ENCODE data around the gene AMN.
"Not testable (repeated sequence)": the region's sequence is repeated elsewhere in the genome, so short reads cannot be mapped to it uniquely, and the experiment has no call there.

AMN gene

GRCh38 chr14:102923925-102924486, 1.5 kb downstream of the AMN start:
- H3K36me3 Mint-ChIP-seq (ENCODE audit: low read depth), result no peaks in the 10 kb centered on the region
- no peak for DNase-seq
- no peak overlapping the region for H3K27ac Mint-ChIP-seq
- peaks cover 38% of the 10 kb centered on the region for H3K27me3 Mint-ChIP-seq (ENCODE audit: low read depth, poor library complexity)
- no peaks in the 10 kb centered on the region for H3K4me1 Mint-ChIP-seq
- no peaks in the 10 kb centered on the region for H3K9me3 Mint-ChIP-seq
- H3K4me3 Mint-ChIP-seq, result no peak overlapping the region
- TF ChIP-seq, protein P1, sequence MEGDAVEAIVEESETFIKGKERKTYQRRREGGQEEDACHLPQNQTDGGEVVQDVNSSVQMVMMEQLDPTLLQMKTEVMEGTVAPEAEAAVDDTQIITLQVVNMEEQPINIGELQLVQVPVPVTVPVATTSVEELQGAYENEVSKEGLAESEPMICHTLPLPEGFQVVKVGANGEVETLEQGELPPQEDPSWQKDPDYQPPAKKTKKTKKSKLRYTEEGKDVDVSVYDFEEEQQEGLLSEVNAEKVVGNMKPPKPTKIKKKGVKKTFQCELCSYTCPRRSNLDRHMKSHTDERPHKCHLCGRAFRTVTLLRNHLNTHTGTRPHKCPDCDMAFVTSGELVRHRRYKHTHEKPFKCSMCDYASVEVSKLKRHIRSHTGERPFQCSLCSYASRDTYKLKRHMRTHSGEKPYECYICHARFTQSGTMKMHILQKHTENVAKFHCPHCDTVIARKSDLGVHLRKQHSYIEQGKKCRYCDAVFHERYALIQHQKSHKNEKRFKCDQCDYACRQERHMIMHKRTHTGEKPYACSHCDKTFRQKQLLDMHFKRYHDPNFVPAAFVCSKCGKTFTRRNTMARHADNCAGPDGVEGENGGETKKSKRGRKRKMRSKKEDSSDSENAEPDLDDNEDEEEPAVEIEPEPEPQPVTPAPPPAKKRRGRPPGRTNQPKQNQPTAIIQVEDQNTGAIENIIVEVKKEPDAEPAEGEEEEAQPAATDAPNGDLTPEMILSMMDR (IDR thresholded peaks at IDR 0.05), result no peak

GRCh38 chr14:102924632-102925588, 2.4 kb downstream of the AMN start:
- H3K9me3 Mint-ChIP-seq, result no peaks in the 10 kb centered on the region
- H3K4me1 Mint-ChIP-seq, result no peaks in the 10 kb centered on the region
- TF ChIP-seq, protein P1 (IDR thresholded peaks at IDR 0.05), result no peak
- no peak for DNase-seq
- H3K36me3 Mint-ChIP-seq (ENCODE audit: low read depth), result no peaks in the 10 kb centered on the region
- H3K4me3 Mint-ChIP-seq, result no peak overlapping the region
- H3K27me3 Mint-ChIP-seq (ENCODE audit: low read depth, poor library complexity), result peaks cover 45% of the 10 kb centered on the region
- no peak overlapping the region for H3K27ac Mint-ChIP-seq

DNA sequence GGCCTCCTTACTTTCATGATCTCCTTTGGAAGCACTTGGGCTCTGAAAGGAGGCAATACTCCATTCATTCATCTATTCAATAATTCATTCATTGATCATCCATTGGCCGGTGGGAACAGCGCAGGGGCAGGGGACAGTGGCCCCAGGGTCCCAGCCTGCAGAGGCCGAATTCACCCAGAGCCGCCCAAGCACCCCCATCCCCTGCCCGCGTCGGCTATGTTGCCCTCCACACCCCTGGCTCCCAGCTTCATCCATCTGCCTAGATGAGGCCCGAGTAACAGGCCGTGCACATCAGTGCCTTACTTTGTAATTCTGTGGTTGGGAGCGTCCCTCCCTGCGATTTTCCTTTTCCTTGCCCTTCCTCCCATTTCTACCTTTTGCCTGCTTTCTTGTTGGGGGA, 3.2 kb downstream of the AMN start:
- Mint-ChIP-seq H3K27me3 (ENCODE audit: low read depth, poor library complexity) (peaks cover 47% of the 10 kb centered on the region), H3K9me3 (no peaks in the 10 kb centered on the region), H3K36me3 (ENCODE audit: low read depth) (no peaks in the 10 kb centered on the region), H3K27ac (no peak overlapping the region), H3K4me1 (no peaks in the 10 kb centered on the region), H3K4me3 (no peak overlapping the region)
- TF ChIP-seq, protein P1 (IDR thresholded peaks at IDR 0.05), result no peak
- DNase-seq, result no peak

- H3K36me3 Mint-ChIP-seq (ENCODE audit: low read depth), result no peaks in the 10 kb centered on the region
- DNase-seq, result no peak
- H3K27me3 Mint-ChIP-seq (ENCODE audit: low read depth, poor library complexity), result peaks cover 52% of the 10 kb centered on the region
- H3K4me3 Mint-ChIP-seq, result no peak overlapping the region
- no peaks in the 10 kb centered on the region for H3K4me1 Mint-ChIP-seq
- H3K9me3 Mint-ChIP-seq, result no peaks in the 10 kb centered on the region
- H3K27ac Mint-ChIP-seq, result no peak overlapping the region
- TF ChIP-seq, protein P1 (IDR thresholded peaks at IDR 0.05), result no peak
These were observed 3.6 kb downstream of the AMN start for GRCh38 chr14:102926104-102926503.

DNA sequence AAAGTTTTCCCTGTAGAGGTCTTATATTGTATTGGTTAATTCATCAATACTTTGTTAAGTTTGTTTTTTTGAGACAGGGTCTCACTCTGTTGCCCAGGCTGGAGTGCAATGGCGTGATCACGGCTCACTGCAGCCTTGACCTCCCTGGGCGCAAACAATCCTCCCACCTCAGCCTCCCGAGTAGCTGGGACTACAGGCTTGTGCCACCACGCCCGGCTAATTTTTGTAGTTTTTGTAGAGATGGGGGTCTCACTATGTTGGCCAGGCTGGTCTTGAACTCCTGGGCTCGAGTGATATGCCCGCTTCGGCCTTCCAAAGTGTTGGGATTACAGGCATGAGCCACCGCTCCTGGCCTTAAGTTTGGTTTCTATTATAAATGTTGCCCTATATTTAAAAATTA, 4.4 kb downstream of the AMN start:
- H3K4me3 Mint-ChIP-seq; H3K9me3 Mint-ChIP-seq; H3K4me1 Mint-ChIP-seq; H3K27ac Mint-ChIP-seq; DNase-seq; H3K36me3 Mint-ChIP-seq (ENCODE audit: low read depth): not testable (repeated sequence)
- peaks cover 59% of the 10 kb centered on the region for H3K27me3 Mint-ChIP-seq (ENCODE audit: low read depth, poor library complexity)

- Mint-ChIP-seq H3K9me3 (no peaks in the 10 kb centered on the region), H3K4me3 (peak overlapping the region; percentile 72), H3K27me3 (ENCODE audit: low read depth, poor library complexity) (peaks cover 65% of the 10 kb centered on the region), H3K27ac (no peak overlapping the region), H3K4me1 (no peaks in the 10 kb centered on the region), H3K36me3 (ENCODE audit: low read depth) (no peaks in the 10 kb centered on the region)
- TF ChIP-seq, protein P1 (IDR thresholded peaks at IDR 0.05), result no peak
- DNase-seq, result no peak
These were observed 4.9 kb downstream of the AMN start for GRCh38 chr14:102927346-102927877.
